Measurements from ENCODE around the gene ARFIP1. TPM values are rescaled to one million over a fixed set of nuclear protein-coding genes. Genes with fewer than 3 reads are reported as not detected.

The ARFIP1 gene
- polyA plus RNA-seq, 1 donor from 2014 or later, result 35.1 TPM

GRCh38 chr4:152747444-152747843 is 32.3 kb upstream of the ARFIP1 start:
- no peaks in the 10 kb centered on the region for H3F3A ChIP-seq (ENCODE audit: insufficient read depth, low read length, poor library complexity, severe bottlenecking)
- H4K20me1 ChIP-seq (ENCODE audit: insufficient read depth), result no peaks in the 10 kb centered on the region
- no peak overlapping the region for H2AFZ ChIP-seq (ENCODE audit: low read depth, low read length)
- H3K27ac ChIP-seq (ENCODE audit: low read length), result no peak overlapping the region
- H3K9ac ChIP-seq (ENCODE audit: low read length), result no peak overlapping the region
- H3K27me3 ChIP-seq (ENCODE audit: insufficient read depth, low read depth, low read length), result no peaks in the 10 kb centered on the region
- H3K79me2 ChIP-seq (replicated peaks; ENCODE audit: insufficient read depth, low read length), result no peaks in the 10 kb centered on the region
- TF ChIP-seq EZH2 (IDR thresholded peaks at IDR 0.05; ENCODE audit: borderline replicate concordance, insufficient read depth, low read length, poor library complexity, severe bottlenecking) (no peak), MXI1 (conservative IDR thresholded peaks at IDR 0.05; ENCODE audit: poor library complexity, severe bottlenecking) (no peak), EP300 (conservative IDR thresholded peaks at IDR 0.05; ENCODE audit: poor library complexity, severe bottlenecking) (no peak), POLR2AphosphoS5 (IDR thresholded peaks at IDR 0.05) (no peak), TAF1 (IDR thresholded peaks at IDR 0.05; ENCODE audit: low read depth) (no peak), SMC3 (conservative IDR thresholded peaks at IDR 0.05; ENCODE audit: poor library complexity) (no peak), RAD21 (conservative IDR thresholded peaks at IDR 0.05) (no peak)
- H3K4me3 ChIP-seq (ENCODE audit: low read length), result no peak overlapping the region
- H3K9me3 ChIP-seq (ENCODE audit: low read length), result no peaks in the 10 kb centered on the region
- H3K4me2 ChIP-seq (ENCODE audit: low read length), result no peak overlapping the region
- H3K9me2 ChIP-seq (ENCODE audit: insufficient read depth, low read length), result no peaks in the 10 kb centered on the region
- H3K36me3 ChIP-seq (ENCODE audit: insufficient read depth, low read length), result no peaks in the 10 kb centered on the region

GRCh38 chr4:152748619-152749018 is 31.1 kb upstream of the ARFIP1 start:
- Histone ChIP-seq H3K9ac (ENCODE audit: low read length) (no peak overlapping the region), H3K9me3 (ENCODE audit: low read length) (no peaks in the 10 kb centered on the region), H3K27ac (ENCODE audit: low read length) (no peak overlapping the region), H3K27me3 (ENCODE audit: insufficient read depth, low read depth, low read length) (no peaks in the 10 kb centered on the region), H3K4me3 (ENCODE audit: low read length) (no peak overlapping the region), H3K9me2 (ENCODE audit: insufficient read depth, low read length) (no peaks in the 10 kb centered on the region), H3K36me3 (ENCODE audit: insufficient read depth, low read length) (no peaks in the 10 kb centered on the region), H3K4me2 (ENCODE audit: low read length) (no peak overlapping the region), H3F3A (ENCODE audit: insufficient read depth, low read length, poor library complexity, severe bottlenecking) (no peaks in the 10 kb centered on the region), H4K20me1 (ENCODE audit: insufficient read depth) (no peaks in the 10 kb centered on the region), H2AFZ (ENCODE audit: low read depth, low read length) (no peak overlapping the region), H3K79me2 (replicated peaks; ENCODE audit: insufficient read depth, low read length) (no peaks in the 10 kb centered on the region)
- TF ChIP-seq SMC3 (conservative IDR thresholded peaks at IDR 0.05; ENCODE audit: poor library complexity) (no peak), EZH2 (IDR thresholded peaks at IDR 0.05; ENCODE audit: borderline replicate concordance, insufficient read depth, low read length, poor library complexity, severe bottlenecking) (no peak), TAF1 (IDR thresholded peaks at IDR 0.05; ENCODE audit: low read depth) (no peak), MXI1 (conservative IDR thresholded peaks at IDR 0.05; ENCODE audit: poor library complexity, severe bottlenecking) (no peak), POLR2AphosphoS5 (IDR thresholded peaks at IDR 0.05) (no peak), EP300 (conservative IDR thresholded peaks at IDR 0.05; ENCODE audit: poor library complexity, severe bottlenecking) (no peak), REST (IDR thresholded peaks at IDR 0.05; ENCODE audit: borderline replicate concordance) (no peak), CTCF (IDR thresholded peaks at IDR 0.05; ENCODE audit: poor library complexity, severe bottlenecking) (no peak), RAD21 (conservative IDR thresholded peaks at IDR 0.05) (no peak)
